H4 (cell line): Measurements from ENCODE around the gene HSP90B1. TPM values are rescaled to one million over a fixed set of nuclear protein-coding genes. Genes with fewer than 3 reads are reported as not detected.
A peak's percentile ranks its signal among the peaks of the same experiment; 100 is the strongest.

Experiments used
- DNase-seq: peaks from one replicate; pipeline ENCODE4 v3.0.0-alpha.2; 2015; ENCODE audit warnings: low spot score
- total RNA-seq: library from RNA; depleted of rRNA; stranded (reverse); fragments of >200 nt; shearing (Covaris generic); gene quantifications from 2 replicates; pipeline ENCODE4 v1.2.3, GENCODE V29; 2014

Gene HSP90B1
- total RNA-seq, 1 experiment from 2014 or later, result 561 TPM

DNA sequence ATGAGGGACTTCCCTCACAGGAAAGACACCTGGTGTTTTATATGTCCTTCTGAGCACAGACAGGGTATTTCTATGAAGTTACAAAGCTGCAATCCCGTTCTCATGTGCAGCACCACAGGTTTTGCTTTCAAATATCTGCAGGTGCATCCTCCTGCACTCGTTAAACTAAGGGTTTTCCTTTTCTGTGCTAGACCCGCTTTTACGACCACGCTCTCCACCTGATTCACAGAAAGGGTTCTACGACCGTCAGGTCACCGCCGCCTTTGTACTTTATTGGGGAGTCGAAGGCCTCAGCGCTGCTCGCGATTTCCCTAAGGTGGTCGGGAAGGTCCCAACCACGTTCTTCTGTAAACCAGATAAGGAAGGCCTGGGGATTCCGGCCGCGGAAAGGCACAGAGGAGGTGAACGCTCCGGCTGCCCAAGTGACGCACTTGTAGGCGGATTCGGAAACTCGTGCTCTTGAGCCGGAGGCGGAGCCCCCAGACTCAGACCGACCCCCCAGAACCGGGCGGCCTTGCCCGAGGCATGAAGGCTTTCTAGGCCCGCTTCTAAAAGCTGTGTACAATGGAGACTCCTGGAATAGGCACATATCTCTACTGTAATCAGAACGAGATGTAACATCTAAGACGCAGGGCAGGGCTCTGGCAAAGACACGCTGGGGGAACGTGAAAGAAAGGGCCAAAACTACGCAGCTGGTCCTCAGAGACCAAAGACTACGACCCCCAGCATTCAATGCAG is 995 bp upstream of the HSP90B1 start:
- peak; percentile 86 for DNase-seq

DNA sequence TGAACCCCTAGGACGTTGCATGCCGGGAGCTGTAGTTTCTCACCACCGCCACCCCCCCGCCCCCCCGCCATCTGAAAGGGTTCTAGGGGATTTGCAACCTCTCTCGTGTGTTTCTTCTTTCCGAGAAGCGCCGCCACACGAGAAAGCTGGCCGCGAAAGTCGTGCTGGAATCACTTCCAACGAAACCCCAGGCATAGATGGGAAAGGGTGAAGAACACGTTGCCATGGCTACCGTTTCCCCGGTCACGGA is 501 bp upstream of the HSP90B1 start:
- no peak for DNase-seq

DNA sequence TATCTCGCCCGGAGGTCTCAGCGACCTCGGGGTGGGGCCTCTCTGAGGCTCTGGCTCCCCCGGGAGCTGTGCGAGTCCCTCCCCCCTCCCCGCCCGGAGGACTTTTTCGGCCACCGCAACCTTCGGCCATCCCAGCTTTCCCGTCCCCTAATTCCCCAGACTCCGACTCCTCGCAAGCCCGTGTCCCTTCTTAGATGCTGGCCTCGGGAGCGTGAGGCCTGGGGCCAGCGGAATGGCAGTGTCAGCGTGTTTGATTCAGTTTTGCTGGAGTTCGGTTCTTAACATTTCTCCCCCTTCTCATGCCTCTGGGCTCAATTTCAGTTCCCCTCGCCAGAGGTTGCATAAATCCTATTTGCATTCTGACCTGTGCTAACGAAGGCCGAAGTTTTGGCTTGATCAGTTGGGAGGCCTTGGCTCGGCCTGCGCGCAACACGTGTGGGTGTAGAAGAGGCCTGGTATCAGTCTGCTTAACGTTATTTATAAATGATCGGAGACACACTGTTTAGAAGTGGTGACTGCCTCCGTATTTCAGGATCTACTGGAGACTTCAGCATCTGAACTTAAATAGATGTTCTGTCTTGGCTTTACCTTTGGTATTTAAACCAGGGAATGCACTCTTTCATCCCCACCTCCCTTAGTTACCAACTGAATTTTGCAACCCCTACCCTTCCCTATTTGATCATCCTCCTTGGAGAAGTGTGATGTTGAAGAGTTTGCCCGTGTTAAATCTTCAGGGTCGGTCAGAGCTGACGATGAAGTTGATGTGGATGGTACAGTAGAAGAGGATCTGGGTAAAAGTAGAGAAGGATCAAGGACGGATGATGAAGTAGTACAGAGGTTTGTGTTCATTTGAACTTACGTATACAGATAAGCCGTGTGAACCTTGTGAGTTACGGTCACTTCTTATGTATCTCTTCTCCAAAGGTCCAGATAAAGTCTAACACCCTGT is 851 bp downstream of the HSP90B1 start:
- no peak for DNase-seq

DNA sequence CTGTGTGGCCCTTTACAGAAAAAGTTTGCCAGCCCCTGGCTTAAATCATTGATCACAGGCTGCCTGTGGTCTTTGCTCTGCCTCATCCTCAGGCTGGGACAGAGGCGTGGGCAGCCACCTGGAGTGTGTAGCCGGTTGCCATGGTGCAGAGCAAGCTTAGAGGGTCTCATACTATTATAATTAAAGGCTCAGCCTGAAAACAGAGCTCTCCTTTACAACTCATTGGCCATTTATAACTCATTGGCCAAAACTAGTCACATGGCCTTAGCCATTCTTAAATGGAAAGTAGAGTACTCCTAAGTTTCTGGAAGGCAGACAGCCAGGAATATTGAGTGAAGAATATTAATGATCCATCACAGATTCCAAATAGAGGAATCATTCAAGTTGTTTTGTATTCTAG is 3.0 kb downstream of the HSP90B1 start:
- DNase-seq, result no peak

DNA sequence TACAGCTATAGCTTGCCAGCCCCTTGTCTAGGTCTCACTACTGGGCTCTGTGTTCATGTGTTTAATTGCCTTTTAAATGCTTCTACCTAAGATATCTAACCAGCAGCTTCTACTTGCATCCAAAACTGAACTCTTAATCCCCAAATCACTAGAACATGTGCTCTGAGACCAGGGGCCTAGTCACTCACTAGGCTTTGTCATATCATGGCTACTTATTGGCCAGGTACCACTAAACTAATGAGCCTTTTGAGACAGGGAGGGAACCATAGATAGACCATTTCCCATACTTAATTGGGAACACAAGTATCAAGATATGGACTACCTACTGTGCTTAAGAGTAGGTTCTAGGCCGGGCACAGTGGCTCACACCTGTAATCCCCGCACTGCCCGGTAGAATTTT is 6.5 kb downstream of the HSP90B1 start:
- DNase-seq, result no peak

DNA sequence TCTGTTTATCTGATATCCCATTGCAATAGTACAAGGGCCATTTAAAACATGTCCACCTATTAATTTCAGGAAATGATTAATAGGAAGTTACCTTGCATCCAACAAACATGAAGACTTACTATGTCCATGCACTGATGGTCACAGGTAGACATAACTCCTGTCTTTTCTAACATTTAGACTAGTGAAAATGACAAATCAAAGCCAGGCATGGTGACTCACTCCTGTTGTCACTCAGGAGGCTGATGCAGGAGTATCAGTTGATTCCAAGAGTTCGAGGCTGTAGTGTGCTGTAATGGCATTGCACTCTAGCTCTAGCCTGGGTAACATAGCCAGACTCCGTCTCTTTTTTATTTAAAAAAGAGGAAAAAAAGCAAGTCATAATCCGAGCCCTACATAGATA is 14.8 kb downstream of the HSP90B1 start:
- no peak for DNase-seq

DNA sequence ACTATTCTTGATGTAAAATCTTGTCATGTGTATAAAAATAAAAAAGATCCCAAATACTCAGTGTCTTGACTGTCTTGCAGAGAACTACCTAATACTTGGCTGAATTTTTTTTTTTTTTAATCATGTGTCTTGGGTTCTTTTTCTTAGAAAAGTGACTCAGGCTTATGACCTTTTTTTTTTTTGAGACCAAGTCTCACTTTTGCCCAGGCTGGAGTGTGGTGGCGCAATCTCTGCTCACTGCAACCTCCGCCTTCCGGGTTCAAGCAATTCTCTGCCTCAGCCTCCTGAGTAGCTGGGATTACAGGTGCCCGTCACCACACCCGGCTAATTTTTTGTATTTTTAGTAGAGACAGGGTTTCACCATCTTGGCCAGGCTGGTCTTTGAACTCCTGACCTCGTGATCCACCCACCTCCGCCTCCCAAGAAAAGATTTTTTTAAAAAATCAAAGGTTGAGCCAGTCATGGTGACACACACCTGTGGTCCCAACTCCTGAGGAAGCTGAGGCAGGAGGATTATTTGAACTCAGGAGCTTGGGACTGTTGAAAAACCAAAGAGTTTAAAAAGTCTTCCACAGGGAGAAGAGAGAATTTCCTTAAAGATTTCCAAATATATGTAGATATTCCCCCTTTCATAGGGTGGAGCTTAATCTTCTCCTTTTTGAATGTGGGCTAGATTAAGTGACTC is 17.8 kb downstream of the HSP90B1 start:
- no peak for DNase-seq

DNA sequence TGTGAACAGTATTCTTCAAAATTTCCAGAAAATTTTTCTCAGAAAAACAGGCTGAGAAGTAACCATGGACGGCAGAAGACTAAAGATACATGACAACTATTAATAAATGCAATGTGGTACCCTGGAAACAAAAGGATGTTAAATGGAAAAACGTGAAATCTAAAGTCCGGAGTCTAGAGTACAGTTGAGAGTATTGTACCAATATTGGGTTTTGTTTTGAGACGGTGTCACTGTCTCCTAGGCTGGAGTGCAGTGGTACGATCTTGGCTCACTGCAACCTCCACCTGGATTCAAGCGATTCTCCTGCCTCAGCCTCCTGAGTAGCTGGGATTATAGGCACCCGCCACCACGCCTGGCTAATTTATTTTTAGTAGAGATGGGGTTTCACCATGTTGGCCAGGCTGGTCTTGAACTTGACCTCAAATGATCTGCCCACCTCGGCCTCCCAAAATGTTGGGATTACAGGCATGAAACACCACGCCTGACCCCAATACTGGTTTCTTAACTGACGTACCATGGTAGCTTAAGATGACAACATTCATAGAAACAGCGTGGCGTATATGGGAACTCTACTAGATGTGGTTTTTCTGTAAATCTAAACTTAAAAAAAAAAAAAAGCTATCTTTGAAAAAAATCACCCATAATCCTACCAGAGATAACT is 18.7 kb downstream of the HSP90B1 start:
- DNase-seq, result no peak

DNA sequence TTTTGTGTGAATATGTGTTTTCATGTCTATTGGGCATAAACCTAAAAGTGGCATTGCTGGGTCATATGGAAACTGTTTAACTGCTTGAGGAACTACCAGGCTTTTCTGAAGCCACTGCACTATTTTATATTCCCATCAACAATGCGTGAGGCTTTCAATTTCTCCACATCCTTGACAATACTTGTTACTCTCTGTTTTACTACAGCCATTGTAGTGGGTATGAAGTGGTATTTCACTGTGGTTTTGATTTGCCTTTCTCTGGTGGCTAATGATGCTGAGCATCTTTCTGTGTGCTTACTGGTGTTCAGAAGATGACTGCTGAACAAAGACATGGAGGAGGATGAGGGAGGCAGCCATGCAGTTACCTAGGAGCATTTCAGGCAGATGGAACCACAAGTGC is 22.3 kb downstream of the HSP90B1 start:
- DNase-seq, result no peak

DNA sequence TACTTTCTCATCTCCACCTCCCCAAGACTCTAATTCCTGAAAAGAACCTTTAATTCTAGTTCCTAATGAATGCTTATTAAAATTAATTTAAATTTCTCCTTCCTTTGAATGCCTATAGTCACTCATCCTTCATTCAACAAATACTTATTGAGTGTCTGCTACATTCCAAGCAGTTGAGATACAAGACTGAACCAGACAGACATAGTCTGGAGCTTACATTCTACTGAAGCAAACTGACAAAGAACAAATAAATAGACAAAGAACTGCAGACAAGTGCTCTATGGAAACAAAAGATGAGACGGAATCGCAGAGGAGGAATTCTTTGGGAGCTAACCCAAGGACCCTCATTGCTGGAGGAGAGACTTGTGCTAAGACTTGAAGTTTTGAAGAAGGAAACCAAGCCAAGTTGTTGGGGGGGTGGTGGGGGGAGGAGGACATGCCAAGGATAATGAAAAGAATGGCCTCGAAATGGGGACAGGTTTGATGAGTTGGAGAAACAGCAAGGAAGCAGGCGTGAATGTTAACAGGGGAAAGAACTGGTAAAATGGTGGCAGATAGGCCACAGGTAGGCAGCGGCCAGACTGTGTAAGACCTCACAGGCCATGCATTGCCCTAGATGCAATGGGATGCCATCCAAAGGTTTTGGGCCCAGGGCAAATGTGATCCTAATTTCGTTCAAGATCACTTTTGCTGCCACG is 25.8 kb downstream of the HSP90B1 start:
- DNase-seq, result no peak

DNA sequence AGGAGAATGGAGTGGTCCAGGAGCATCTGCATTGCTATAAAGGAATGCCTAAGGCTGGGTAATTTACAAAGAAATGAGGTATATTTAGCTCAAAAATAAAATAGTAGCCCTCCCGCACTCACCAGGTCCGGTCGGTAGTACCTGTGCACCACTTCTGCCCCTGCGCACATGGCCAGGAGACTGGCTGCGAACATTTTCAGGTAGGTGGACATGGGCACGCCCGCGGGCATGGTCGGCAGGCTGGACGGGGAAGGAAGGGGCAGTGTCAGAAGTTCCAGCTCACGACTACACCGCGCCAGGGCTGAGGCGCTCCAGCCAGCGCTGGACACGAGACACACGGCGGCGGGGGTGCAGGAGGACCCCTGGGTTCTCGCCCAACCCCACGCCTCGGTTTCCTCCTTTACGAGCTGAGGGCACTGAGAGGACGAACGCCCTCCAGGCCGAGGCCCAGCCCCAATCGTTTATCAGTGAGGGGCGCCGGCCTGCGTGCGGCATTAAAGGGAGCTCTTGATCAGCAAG is 26.4 kb downstream of the HSP90B1 start:
- DNase-seq, result no peak

DNA sequence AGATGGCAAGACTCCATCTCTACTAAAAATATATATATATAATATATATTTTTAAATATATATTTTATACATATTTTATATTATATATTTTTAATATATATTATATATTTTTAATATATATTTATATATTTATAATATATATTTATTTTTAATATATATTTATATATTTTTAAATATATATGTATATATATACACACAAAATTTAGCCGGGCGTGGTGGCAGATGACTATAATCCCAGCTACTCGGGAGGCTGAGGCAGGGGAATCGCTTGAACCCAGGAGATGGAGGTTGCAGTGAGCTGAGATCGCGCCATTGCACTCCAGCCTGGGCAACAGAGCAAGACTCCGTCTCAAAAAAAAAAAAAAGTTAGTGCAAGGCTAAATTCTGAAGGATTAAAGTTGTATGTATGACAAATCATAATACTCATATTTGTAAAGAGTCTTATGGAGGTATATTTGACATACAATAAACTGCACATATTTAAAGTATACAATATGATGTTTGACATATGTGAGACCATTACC is 27.7 kb downstream of the HSP90B1 start:
- no peak for DNase-seq

DNA sequence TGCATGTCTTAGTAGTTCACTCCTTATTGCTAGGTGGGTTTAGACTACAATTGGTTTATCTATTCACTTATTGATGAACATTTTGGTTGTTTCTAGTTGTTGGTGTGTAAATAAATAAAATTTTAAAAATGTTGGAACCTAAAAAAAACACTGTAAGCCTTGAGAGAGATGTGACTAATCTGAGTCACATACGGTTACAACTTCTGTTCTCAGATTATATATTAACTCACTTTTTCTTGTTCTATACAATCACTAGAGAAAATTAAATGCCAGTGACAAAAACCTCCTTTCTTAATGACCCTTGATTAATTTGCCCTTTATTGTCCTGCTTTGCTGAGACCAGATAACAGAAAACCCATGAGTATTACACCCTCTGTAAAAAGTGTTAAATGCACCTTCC is 28.4 kb downstream of the HSP90B1 start:
- DNase-seq, result no peak

DNA sequence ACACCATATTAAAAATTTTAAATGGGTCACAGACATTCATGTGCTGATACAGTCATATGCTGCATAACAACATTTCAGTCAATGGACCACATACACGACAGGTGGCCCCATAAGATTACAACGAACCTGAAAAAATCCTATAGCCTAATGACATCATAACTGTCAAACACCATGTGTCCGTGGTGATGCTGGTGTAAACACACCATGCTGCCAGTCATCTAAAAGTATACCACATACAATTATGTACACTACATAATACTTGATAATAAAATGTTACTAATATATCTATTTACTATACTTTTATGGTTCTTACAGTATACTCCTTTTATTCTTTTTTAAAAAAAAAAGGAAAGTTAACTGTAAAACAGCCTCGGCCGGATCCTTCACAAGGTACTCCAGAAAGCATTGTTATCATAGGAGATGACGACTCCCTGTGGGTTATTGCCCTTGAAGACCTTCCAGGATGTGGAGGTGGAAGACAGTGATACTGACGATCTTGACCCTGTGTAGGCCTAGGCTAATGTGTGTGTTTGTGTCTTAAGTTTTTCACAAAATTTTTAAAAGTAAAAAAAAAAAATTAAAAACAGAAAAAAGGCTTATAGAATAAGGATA is 30.5 kb downstream of the HSP90B1 start:
- DNase-seq, result no peak

DNA sequence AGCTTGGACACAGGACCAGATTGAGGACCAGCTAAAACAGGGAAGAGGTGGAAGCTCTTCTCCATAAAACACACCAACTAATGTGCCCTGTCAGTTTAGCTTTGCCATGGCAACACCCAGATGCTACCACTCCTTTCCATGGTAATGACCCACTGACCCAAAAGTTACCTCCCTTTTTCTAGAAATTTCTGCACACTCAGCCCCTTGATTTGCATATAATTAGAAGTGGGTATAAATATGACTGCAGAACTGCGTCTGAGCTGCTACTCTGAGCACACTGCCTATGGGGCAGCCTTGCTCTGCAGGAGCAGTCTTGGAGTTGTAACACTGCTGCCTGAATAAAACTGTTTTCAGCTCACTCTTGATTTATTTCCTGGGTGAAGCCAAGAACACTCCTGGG is 32.3 kb downstream of the HSP90B1 start:
- no peak for DNase-seq

DNA sequence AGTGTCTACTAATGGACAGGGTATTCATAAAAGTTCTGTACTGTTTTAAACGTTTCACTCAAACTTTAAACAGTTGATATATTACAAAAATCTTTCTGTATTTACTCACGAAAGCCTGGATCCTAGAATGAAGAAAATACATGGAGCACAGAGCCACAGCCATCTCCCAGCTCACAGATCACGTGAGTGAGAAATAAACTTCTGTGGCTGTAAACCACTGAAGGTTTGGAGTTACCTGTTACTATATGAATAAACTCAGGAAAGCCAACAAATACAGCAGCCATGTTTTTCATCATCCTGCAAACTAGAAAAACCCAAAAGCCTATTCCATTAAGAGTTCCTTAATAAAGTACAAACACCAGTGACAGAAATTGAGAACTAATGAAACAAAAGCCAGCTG is 34.6 kb downstream of the HSP90B1 start:
- DNase-seq, result no peak

DNA sequence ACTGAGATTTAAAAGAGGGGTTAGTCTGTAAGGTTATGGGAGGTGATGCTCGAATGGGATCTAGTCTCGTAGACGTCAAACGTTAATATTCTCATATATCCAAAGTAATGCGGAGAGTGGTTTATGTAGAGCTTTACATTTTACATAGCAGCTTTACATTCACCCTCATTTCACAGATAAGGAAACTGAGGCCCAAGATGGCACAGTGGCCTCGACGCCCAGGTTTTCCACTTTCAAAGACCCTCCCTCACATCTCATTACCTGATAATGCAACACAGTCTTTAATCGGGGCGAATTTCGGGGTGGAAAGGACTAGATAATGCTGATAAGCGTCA is 35.0 kb downstream of the HSP90B1 start:
- no peak for DNase-seq

DNA sequence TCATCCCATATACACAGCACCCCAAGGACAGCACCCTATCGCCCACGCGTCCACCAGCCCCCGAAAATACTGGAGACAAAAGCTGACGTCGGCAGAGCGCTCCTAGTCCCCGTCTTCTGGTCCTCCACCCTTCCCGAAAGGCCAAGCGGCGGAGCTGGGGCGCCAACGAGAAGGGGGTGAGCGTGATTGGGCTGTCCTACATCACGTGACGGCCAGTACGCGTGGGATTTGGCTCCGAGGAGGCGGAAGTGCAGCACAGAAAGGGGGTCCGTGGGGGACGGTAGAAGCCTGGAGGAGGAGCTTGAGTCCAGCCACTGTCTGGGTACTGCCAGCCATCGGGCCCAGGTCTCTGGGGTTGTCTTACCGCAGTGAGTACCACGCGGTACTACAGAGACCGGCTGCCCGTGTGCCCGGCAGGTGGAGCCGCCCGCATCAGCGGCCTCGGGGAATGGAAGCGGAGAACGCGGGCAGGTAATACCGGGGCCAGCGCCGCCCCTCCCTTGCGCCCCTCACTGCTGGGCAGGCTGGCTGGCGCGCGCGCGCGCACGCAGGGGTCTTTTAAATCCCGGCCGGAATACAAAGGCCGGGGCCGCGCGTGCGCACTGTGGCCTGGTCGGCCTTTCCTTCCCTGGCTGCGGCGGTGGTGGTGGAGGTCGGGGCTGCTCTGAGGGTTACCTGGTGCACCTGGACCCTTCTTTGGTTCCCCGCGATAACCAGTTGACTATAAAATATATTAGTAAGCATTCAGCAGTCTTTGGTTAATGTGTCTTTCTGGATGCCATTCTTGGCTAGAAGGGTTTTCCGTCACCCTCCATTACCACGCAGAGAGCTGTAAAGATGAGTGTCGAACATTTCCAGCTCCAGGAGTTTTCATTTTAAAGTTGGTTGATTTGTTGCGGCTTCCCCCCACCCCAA is 35.6 kb downstream of the HSP90B1 start, which contains the start of gene TDG:
TDG (plus strand) TSS at position 283 of the 915 bp plus-strand sequence; CDS start at position 449, 166 bp downstream.
- peak; percentile 99 for DNase-seq

DNA sequence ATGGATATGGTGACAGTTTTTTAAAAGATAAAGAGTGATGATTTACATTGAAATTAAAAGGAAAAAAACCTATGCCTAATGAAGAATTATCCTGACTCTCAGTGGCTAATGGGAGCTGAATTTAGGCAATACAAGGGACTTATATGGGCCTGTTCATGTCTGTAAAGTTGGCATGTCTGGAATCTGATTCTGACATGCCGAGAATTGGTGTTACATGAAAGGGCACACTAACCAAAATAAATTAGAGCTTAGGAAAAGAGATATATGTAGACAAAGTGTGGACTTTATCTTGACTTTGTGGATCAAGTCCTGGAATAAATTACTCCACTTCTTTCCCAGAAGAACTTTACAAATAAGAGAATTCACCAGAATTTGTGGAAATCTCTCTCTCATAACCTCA is 36.5 kb downstream of the HSP90B1 start:
- no peak for DNase-seq

DNA sequence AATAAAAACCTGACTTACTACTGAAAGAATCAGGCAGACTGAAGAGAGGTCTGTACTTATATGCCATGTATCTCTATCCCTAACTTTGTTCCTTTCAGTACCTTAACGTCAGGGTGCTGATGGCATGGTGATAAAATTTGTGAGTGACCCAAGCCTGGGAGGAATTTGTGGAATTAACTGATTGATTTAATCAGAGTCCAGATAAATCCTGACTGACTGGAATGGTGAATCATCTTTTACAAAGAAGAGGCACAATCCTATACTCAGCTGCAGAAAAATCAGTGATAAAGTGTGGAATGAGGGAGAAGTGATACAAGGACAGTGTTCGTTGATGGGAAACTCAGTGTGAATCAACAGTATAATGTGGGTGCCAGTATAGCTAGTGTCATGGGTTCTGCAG is 39.2 kb downstream of the HSP90B1 start:
- DNase-seq, result no peak
